Renal pelvis (tissue), 4 donors: ENCODE measurements around the gene LHX4. TPM values are rescaled to one million over a fixed set of nuclear protein-coding genes. Genes with fewer than 3 reads are reported as not detected.

Source experiments
- DNase-seq: peaks from one replicate; pipeline ENCODE4 v3.0.0-alpha.2; 2013
- polyA plus RNA-seq, 3 donors: library from polyadenylated mRNA; unstranded; fragments of 120-200 nt; gene quantifications; one replicate each; pipeline ENCODE4 v1.2.1, GENCODE V29; 2013; ENCODE audit not compliant: insufficient read length in 3 of 3

The LHX4 gene
- polyA plus RNA-seq, 3 donors: 1.5 to 4.5 (median 4.3) TPM

- no peak for DNase-seq
Measured at GRCh38 chr1:180270530-180271271, 40.6 kb downstream of the LHX4 start.

- DNase-seq: no peak
Measured at GRCh38 chr1:180271272-180272255, 41.5 kb downstream of the LHX4 start.

GRCh38 chr1:180272395-180272794, 42.3 kb downstream of the LHX4 start:
- DNase-seq: no peak

- DNase-seq: no peak
Measured at GRCh38 chr1:180273066-180273465, 43.0 kb downstream of the LHX4 start.

- no peak for DNase-seq
Measured at GRCh38 chr1:180274221-180274620, 44.2 kb downstream of the LHX4 start.

- DNase-seq: no peak
Measured at GRCh38 chr1:180275726-180276125, 45.7 kb downstream of the LHX4 start.

GRCh38 chr1:180277476-180278193, 47.6 kb downstream of the LHX4 start:
- no peak for DNase-seq

- no peak for DNase-seq
Measured at GRCh38 chr1:180278194-180278515, 48.1 kb downstream of the LHX4 start.

- DNase-seq: no peak
Measured at GRCh38 chr1:180278596-180279395, 48.7 kb downstream of the LHX4 start.

- no peak for DNase-seq
Measured at GRCh38 chr1:180279651-180280050, 49.6 kb downstream of the LHX4 start.

- no peak for DNase-seq
Measured at GRCh38 chr1:180280617-180281016, 50.6 kb downstream of the LHX4 start.

GRCh38 chr1:180281490-180281889, 51.4 kb downstream of the LHX4 start:
- no peak for DNase-seq

GRCh38 chr1:180282401-180283044, 52.5 kb downstream of the LHX4 start:
- no peak for DNase-seq

GRCh38 chr1:180283098-180283497, 53.0 kb downstream of the LHX4 start:
- no peak for DNase-seq

- DNase-seq: no peak
Measured at GRCh38 chr1:180286417-180286816, 56.4 kb downstream of the LHX4 start.

GRCh38 chr1:180287988-180288705, 58.1 kb downstream of the LHX4 start:
- DNase-seq: no peak

- no peak for DNase-seq
Measured at GRCh38 chr1:180288940-180289339, 58.9 kb downstream of the LHX4 start.

- no peak for DNase-seq
Measured at GRCh38 chr1:180290265-180291001, 60.4 kb downstream of the LHX4 start.

- no peak for DNase-seq
Measured at GRCh38 chr1:180291004-180291403, 60.9 kb downstream of the LHX4 start.

- no peak for DNase-seq
Measured at GRCh38 chr1:180294711-180295110, 64.6 kb downstream of the LHX4 start.
